Smooth muscle cell (in vitro differentiated cells): ENCODE data around the gene THOC6. TPM values are rescaled to one million over a fixed set of nuclear protein-coding genes. Genes with fewer than 3 reads are reported as not detected.

ENCODE experiments used
- DNase-seq: peaks from one replicate; lab custom pipeline; 2025; ENCODE audit not compliant: unreplicated experiment; lab: John Stamatoyannopoulos, UW
- H2AFZ ChIP-seq: fragments of 200-600 bp; sonication (generic); 2 replicates; pipeline ENCODE4 v1.6.0; 2016; ENCODE audit warnings: antibody characterized with exemption, low read depth, mild to moderate bottlenecking
- H3F3A ChIP-seq: fragments of 200-600 bp; sonication (generic); 2 replicates; pipeline ENCODE4 v1.6.0; 2017; ENCODE audit warnings: antibody characterized with exemption, low read depth
- H3K27ac ChIP-seq: fragments of 200-600 bp; sonication (generic); 2 replicates; pipeline ENCODE4 v1.5.1; 2016; ENCODE audit warnings: low read depth, mild to moderate bottlenecking
- H3K27me3 ChIP-seq: fragments of 200-600 bp; sonication (generic); 2 replicates; pipeline ENCODE4 v1.6.1; 2016; ENCODE audit warnings: low read depth, mild to moderate bottlenecking
- H3K36me3 ChIP-seq: fragments of 200-600 bp; sonication (generic); 2 replicates; pipeline ENCODE4 v1.5.1; 2016; ENCODE audit warnings: low read depth
- H3K4me1 ChIP-seq: fragments of 200-600 bp; sonication (generic); 2 replicates; pipeline ENCODE4 v1.5.1; 2016; ENCODE audit warnings: low read depth
- H3K4me2 ChIP-seq: fragments of 200-600 bp; sonication (generic); 2 replicates; pipeline ENCODE4 v1.6.0; 2016; ENCODE audit warnings: mild to moderate bottlenecking
- H3K4me3 ChIP-seq: fragments of 200-600 bp; sonication (generic); 2 replicates; pipeline ENCODE4 v1.5.1; 2016; ENCODE audit warnings: mild to moderate bottlenecking
- H3K79me2 ChIP-seq: fragments of 200-600 bp; sonication (generic); 2 replicates; pipeline ENCODE4 v1.6.0; 2016; ENCODE audit warnings: low read depth, mild to moderate bottlenecking
- H3K9ac ChIP-seq: fragments of 200-600 bp; sonication (generic); 2 replicates; pipeline ENCODE4 v1.6.0; 2016; ENCODE audit warnings: low read depth
- H3K9me3 ChIP-seq: fragments of 200-600 bp; sonication (generic); replicated peaks from 2 replicates; pipeline ENCODE4 v1.5.1; 2016; ENCODE audit warnings: low read depth
- H4K20me1 ChIP-seq: fragments of 200-600 bp; sonication (generic); 2 replicates; pipeline ENCODE4 v1.6.0; 2016; ENCODE audit warnings: low read depth
- CTCF ChIP-seq: fragments of 200-600 bp; sonication (generic); IDR thresholded peaks from 2 replicates; pipeline ENCODE4 v1.5.1; 2017; ENCODE audit warnings: borderline replicate concordance, mild to moderate bottlenecking, antibody characterized with exemption; ENCODE audit not compliant: insufficient read depth, poor library complexity, severe bottlenecking
- WGBS: methylation state at CpG from one replicate; pipeline ENCODE4 v1.1.7; 2016; ENCODE audit warnings: low lambda C conversion rate; 5-methylcytosine and 5-hydroxymethylcytosine counted together
- polyA plus RNA-seq: library from polyadenylated mRNA; unstranded; fragments of >200 nt; fragmentation: Nextera tagmentation; extraction: Ambion mirVana; gene quantifications from 2 replicates; pipeline ENCODE4 v1.2.1, GENCODE V29; 2016
- total RNA-seq: library from RNA; depleted of rRNA; stranded (reverse); fragments of >200 nt; gene quantifications from 2 replicates; pipeline ENCODE4 v1.2.3, GENCODE V29; 2014

The THOC6 gene
- total and polyA plus RNA-seq, 2 experiments from 2014 or later, result 28.9 to 59.4 TPM

- Histone ChIP-seq H3K4me2 (no peak overlapping the region), H2AFZ (no peak overlapping the region), H3K9me3 (no peaks in the 10 kb centered on the region), H3K27ac (no peak overlapping the region), H3K4me3 (no peak overlapping the region), H3K9ac (no peak overlapping the region), H3K4me1 (peaks cover 15% of the 10 kb centered on the region), H4K20me1 (no peaks in the 10 kb centered on the region), H3K36me3 (no peaks in the 10 kb centered on the region), H3K79me2 (no peaks in the 10 kb centered on the region), H3K27me3 (peaks cover 41% of the 10 kb centered on the region), H3F3A (no peaks in the 10 kb centered on the region)
- peak; percentile 52 for DNase-seq
- 10% methylated on average over 50 of the region's 58 CpGs for WGBS
- no peak for TF ChIP-seq CTCF
These were observed 20.1 kb upstream of the THOC6 start for GRCh38 chr16:3003582-3004270.

GRCh38 chr16:3004319-3004718 is 19.5 kb upstream of the THOC6 start:
- no peaks in the 10 kb centered on the region for H3K36me3 ChIP-seq
- no peak for DNase-seq
- H3K4me1 ChIP-seq, result peaks cover 18% of the 10 kb centered on the region
- no peaks in the 10 kb centered on the region for H3F3A ChIP-seq
- no peak overlapping the region for H3K9ac ChIP-seq
- peaks cover 47% of the 10 kb centered on the region for H3K27me3 ChIP-seq
- H3K4me2 ChIP-seq, result no peak overlapping the region
- TF ChIP-seq CTCF, result no peak
- no peak overlapping the region for H3K4me3 ChIP-seq
- WGBS, result 1% methylated on average over 19 of the region's 67 CpGs
- no peaks in the 10 kb centered on the region for H3K9me3 ChIP-seq
- H4K20me1 ChIP-seq, result no peaks in the 10 kb centered on the region
- H3K27ac ChIP-seq, result no peak overlapping the region
- H3K79me2 ChIP-seq, result no peaks in the 10 kb centered on the region
- H2AFZ ChIP-seq, result no peak overlapping the region

GRCh38 chr16:3004781-3005284 is 19.0 kb upstream of the THOC6 start:
- no peaks in the 10 kb centered on the region for H3K36me3 ChIP-seq
- no peaks in the 10 kb centered on the region for H4K20me1 ChIP-seq
- H3K79me2 ChIP-seq, result no peaks in the 10 kb centered on the region
- H2AFZ ChIP-seq, result no peak overlapping the region
- H3F3A ChIP-seq, result no peaks in the 10 kb centered on the region
- H3K27me3 ChIP-seq, result peaks cover 52% of the 10 kb centered on the region
- no peak overlapping the region for H3K27ac ChIP-seq
- WGBS, result 4% methylated on average over 22 of the region's 25 CpGs
- H3K4me2 ChIP-seq, result peak overlapping the region; percentile 78
- no peak for DNase-seq
- peaks cover 23% of the 10 kb centered on the region for H3K4me1 ChIP-seq
- no peaks in the 10 kb centered on the region for H3K9me3 ChIP-seq
- no peak overlapping the region for H3K9ac ChIP-seq
- TF ChIP-seq CTCF, result no peak
- H3K4me3 ChIP-seq, result peak overlapping the region; percentile 45
